Measurements from ENCODE around the gene EPN2.

DNA sequence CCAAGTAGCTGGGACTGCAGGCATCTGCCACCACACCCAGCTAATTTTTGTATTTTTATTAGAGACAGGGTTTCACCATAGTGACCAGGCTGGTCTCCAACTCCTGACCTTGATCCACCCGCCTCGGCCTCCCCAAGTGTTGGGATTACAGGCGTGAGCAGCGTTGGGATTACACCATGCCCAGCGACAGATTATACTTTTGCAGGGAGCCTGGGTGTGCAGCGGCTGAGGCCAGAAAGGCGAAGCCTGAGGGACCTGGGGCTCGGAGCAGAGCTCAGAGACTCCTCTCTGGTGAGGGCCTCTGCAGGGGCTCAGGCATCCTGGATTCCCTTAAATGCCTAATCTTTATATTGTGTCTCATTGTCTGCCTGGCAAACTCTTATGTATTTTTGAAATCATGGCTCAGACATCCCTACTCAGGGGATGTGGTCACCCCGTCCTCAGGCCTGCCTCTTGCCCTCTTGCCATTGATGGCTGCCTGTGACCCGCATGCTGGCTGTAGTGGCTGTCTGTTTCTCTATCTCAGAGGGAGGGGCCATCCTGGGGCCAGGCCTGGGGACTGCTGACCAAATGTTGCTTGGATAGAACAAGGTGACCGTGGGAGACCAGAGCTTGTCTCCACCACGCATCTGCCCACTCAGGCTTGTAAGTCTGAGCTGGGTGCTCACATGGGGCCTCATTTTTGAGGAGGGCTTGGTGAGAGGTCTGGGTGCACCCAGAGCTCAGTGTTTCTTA is 82.8 kb downstream of the EPN2 start:
- TF ChIP-seq, protein P1, sequence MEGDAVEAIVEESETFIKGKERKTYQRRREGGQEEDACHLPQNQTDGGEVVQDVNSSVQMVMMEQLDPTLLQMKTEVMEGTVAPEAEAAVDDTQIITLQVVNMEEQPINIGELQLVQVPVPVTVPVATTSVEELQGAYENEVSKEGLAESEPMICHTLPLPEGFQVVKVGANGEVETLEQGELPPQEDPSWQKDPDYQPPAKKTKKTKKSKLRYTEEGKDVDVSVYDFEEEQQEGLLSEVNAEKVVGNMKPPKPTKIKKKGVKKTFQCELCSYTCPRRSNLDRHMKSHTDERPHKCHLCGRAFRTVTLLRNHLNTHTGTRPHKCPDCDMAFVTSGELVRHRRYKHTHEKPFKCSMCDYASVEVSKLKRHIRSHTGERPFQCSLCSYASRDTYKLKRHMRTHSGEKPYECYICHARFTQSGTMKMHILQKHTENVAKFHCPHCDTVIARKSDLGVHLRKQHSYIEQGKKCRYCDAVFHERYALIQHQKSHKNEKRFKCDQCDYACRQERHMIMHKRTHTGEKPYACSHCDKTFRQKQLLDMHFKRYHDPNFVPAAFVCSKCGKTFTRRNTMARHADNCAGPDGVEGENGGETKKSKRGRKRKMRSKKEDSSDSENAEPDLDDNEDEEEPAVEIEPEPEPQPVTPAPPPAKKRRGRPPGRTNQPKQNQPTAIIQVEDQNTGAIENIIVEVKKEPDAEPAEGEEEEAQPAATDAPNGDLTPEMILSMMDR (IDR thresholded peaks at IDR 0.05), result no peak
- TF ChIP-seq POLR2A (IDR thresholded peaks at IDR 0.05), result no peak

Data from testis (tissue), 2 donors.